Natural killer cell (primary cell): ENCODE data around the gene CXorf58. TPM values are rescaled to one million over a fixed set of nuclear protein-coding genes. Genes with fewer than 3 reads are reported as not detected.
"Not testable (repeated sequence)": the region's sequence is repeated elsewhere in the genome, so short reads cannot be mapped to it uniquely, and the experiment has no call there.

ENCODE experiments used
- ATAC-seq, 3 donors: fragments of 150-1000 bp in 2 of 3; fragments of 200-7000 bp in 1 of 3; cut with Tn5 transposase; 1 replicate in 1 of 3; 2 replicates in 2 of 3; pipeline ENCODE4 v1.10.0; 2021; ENCODE audit warnings: mild to moderate bottlenecking in 2 of 3, moderate library complexity in 2 of 3
- DNase-seq, 2 donors: peaks; one replicate each; pipeline versions ENCODE4 v3.0.0 to v3.0.0-alpha.2; 2013 to 2021; ENCODE audit warnings: mixed read lengths in 1 of 2
- H3K27ac ChIP-seq: one replicate; pipeline ENCODE4 v1.5.1; 2013; ENCODE audit warnings: mild to moderate bottlenecking, low read length
- H3K27me3 ChIP-seq: one replicate; pipeline ENCODE4 v1.6.1; 2013; ENCODE audit warnings: low read length; ENCODE audit not compliant: control insufficient read depth, insufficient read depth
- H3K36me3 ChIP-seq: one replicate; pipeline ENCODE4 v1.6.1; 2013; ENCODE audit warnings: low read length; ENCODE audit not compliant: control insufficient read depth, insufficient read depth
- H3K4me1 ChIP-seq: one replicate; pipeline ENCODE4 v1.6.1; 2013; ENCODE audit warnings: low read length; ENCODE audit not compliant: control insufficient read depth, insufficient read depth
- H3K4me3 ChIP-seq: one replicate; pipeline ENCODE4 v1.5.1; 2013; ENCODE audit warnings: low read length
- H3K9me3 ChIP-seq: one replicate; pipeline ENCODE4 v1.6.1; 2013; ENCODE audit warnings: low read length; ENCODE audit not compliant: control insufficient read depth, insufficient read depth
- H3K27ac Mint-ChIP-seq, 2 donors: one replicate each; pipeline ENCODE4 v1.8.0; 2022; ENCODE audit warnings: mild to moderate bottlenecking in 2 of 2, mixed read lengths in 2 of 2, moderate library complexity in 1 of 2
- H3K27me3 Mint-ChIP-seq, 2 donors: one replicate each; pipeline ENCODE4 v1.8.0; 2022; ENCODE audit warnings: low read depth in 2 of 2, mixed read lengths in 2 of 2
- H3K36me3 Mint-ChIP-seq: one replicate; pipeline ENCODE4 v1.8.0; 2022; ENCODE audit warnings: mixed read lengths
- H3K4me1 Mint-ChIP-seq, 2 donors: one replicate each; pipeline ENCODE4 v1.8.0; 2022; ENCODE audit warnings: mixed read lengths in 2 of 2
- H3K4me3 Mint-ChIP-seq: one replicate; pipeline ENCODE4 v1.8.0; 2022; ENCODE audit warnings: mild to moderate bottlenecking, moderate library complexity, mixed read lengths
- H3K9me3 Mint-ChIP-seq, 2 donors: one replicate each; pipeline ENCODE4 v1.8.0; 2022; ENCODE audit warnings: mixed read lengths in 2 of 2
- WGBS: methylation state at CpG from one replicate; pipeline ENCODE4 v1.1.7; 2013; ENCODE audit warnings: missing lambda C conversion rate; ENCODE audit not compliant: insufficient coverage; 5-methylcytosine and 5-hydroxymethylcytosine counted together
- intact Hi-C: fragments of 100-400 bp; cut with micrococcal nuclease; formaldehyde crosslinking; loops from one replicate; pipeline ENCODE4 v1.14.2; 2022
- total RNA-seq, 4 donors: library from RNA; stranded (reverse); fragments of 120-200 nt in 1 of 4; gene quantifications; one replicate each; pipeline versions ENCODE4 v1.2.3 to v1.2.4, GENCODE V29; 2013 to 2022
- TF ChIP-seq, protein P1 (sequence below): fragments of 200-600 bp; IDR thresholded peaks from one replicate; pipeline ENCODE4 v1.8.0; 2022; ENCODE audit warnings: antibody characterized with exemption

The CXorf58 gene, protein sequence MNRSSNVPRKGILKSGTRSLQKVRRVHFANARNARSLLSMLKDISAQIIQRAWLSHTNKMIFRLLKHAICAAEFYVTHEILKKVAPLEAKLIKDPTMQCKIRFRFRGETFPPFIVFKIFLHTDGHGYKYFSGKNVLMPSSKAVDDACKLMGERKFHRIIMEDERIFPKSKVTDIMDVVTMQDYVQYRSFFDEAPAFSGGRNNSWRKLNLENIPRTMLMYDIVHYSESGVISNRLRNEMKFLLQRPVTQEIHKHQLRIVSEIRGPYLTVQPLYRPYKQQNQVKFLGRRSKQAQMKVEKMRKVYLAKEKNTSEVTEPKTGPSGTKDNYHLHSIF
- not detected for total RNA-seq
- total RNA-seq (2013) = 0.09 TPM

DNA sequence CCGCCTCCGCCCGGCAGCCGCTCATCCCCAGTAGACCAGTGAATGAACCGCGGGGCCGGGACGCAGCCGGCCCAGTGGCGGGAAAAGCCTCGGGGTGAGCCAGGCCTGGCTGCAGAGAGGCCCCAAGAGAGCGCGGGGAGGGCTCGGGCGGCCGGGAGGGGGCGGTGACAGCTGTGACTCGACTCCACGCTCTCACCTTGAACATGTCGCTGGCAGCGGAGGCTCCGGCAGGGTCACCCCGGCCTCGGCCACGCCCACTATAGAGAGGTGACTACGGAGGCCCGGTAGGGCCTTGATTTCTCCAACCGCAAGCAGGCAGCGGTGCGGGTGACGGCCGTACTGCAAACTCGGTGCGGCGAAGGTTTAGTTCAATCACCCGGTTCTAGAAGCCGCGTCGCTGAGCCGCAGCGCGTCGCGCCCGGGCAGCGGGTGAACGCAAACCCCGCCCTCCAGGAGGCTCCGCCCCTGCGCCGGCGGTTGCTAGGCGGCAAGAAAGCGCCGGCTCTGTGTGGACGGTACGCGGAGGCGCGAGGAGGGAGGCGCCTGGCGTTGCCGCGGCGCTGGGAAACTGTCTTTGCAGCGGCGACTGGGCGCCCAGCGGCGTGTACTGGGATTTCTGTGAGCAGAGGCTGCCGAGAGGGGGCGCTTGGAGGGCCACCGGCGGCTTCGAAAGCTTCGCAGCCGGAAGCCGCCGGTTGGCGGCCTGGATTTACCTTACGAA, at the start of gene CXorf58, which contains the start of gene APOO:
TSS of gene CXorf58 (plus strand) at position 509 of the 721 bp plus-strand sequence. CDS start 2,297 bp downstream, outside the sequence.
TSS of gene APOO (minus strand) at position 441 of the 721 bp plus-strand sequence. CDS start at position 205, 236 bp downstream.
- no peaks in the 10 kb centered on the region for H3K9me3 Mint-ChIP-seq
- peak within 1 kb of the TSS; percentile 84 for H3K4me3 Mint-ChIP-seq
- Histone ChIP-seq H3K4me3 (peak within 1 kb of the TSS; percentile 56), H3K36me3 (no peaks in the 10 kb centered on the region), H3K27ac (peak within 1 kb of the TSS; percentile 94), H3K4me1 (peaks cover 10% of the 10 kb centered on the region), H3K9me3 (no peaks in the 10 kb centered on the region), H3K27me3 (no peaks in the 10 kb centered on the region)
- peak within 1 kb of the TSS; percentile 84 to 88 for H3K27ac Mint-ChIP-seq
- H3K36me3 Mint-ChIP-seq = no peaks in the 10 kb centered on the region
- intact Hi-C loops = loop anchor here (1.0 to 10.0 kb wide), 6 partner anchors 46 to 337 kb away; partner anchors contain the start of genes EIF2S3 and SAT1
- TF ChIP-seq, protein P1, sequence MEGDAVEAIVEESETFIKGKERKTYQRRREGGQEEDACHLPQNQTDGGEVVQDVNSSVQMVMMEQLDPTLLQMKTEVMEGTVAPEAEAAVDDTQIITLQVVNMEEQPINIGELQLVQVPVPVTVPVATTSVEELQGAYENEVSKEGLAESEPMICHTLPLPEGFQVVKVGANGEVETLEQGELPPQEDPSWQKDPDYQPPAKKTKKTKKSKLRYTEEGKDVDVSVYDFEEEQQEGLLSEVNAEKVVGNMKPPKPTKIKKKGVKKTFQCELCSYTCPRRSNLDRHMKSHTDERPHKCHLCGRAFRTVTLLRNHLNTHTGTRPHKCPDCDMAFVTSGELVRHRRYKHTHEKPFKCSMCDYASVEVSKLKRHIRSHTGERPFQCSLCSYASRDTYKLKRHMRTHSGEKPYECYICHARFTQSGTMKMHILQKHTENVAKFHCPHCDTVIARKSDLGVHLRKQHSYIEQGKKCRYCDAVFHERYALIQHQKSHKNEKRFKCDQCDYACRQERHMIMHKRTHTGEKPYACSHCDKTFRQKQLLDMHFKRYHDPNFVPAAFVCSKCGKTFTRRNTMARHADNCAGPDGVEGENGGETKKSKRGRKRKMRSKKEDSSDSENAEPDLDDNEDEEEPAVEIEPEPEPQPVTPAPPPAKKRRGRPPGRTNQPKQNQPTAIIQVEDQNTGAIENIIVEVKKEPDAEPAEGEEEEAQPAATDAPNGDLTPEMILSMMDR = peak; percentile 69
- WGBS = under 1% methylated on average over 81 of the region's 81 CpGs
- ATAC-seq (peak; percentile 90 to 97 (median 90)), DNase-seq (peak; percentile 85 to 95)
- no peaks in the 10 kb centered on the region for H3K27me3 Mint-ChIP-seq
- H3K4me1 Mint-ChIP-seq = peaks cover 6 to 7% of the 10 kb centered on the region in 2 donors

DNA sequence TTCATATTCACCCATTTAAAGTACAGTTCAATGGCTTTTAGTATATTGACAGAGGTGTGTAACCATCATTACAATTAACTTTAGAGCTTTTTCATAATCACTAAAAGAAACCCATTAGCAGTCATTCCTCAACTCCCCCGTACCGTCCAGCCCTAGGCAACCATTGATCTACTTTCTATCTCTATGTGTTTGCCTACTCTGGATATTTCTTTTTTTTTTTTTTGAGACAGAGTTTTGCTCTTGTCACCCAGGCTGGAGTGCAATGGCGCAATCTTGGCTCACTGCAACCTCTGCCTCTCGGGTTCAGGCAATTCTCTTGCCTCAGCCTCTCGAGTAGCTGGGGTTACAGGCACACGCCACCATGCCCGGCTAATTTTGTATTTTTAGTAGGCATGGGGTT, 48.6 kb upstream of the CXorf58 start:
- 98% methylated on average over 7 of the region's 7 CpGs for WGBS
- H3K27ac Mint-ChIP-seq, H3K9me3 Mint-ChIP-seq, H3K4me3 ChIP-seq, H3K9me3 ChIP-seq, H3K36me3 ChIP-seq, DNase-seq, H3K27ac ChIP-seq, ATAC-seq, H3K4me1 ChIP-seq, H3K27me3 ChIP-seq, H3K36me3 Mint-ChIP-seq, H3K4me3 Mint-ChIP-seq, intact Hi-C loops, H3K27me3 Mint-ChIP-seq, H3K4me1 Mint-ChIP-seq: not testable (repeated sequence)

DNA sequence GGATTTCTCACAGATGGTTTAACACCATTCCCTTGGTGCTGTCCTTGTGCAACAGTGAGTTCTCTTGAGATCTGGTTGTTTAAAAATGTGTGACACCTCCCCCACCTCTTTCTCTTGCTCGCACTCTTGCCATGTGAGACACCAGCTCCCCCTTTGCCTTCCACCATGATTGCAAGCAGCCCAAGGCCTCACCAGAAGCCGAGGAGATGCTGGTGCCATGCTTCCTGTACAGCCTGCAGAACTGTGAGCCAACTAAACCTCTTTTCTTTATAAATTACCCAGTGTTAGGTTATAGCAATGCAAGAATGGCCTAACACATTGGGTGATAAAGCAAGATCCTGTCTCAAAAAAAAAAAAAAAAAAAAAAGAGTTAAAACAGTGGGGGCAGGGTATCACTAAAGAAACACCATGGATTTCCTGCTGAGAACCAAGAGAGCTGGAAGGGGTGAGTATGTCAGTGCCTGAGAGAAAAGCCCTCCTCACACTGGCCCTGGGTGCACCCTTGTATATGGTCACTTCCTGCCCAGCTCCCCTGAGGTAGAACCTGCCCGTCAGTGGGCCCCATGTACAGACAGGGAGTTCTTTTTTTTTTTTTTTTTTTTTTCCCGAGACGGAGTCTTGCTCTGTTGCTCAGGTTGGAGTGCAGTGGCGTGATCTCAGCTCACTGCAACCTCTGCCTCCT, 46.5 kb upstream of the CXorf58 start:
- Histone ChIP-seq H3K36me3 (no peaks in the 10 kb centered on the region), H3K27ac (no peak overlapping the region), H3K9me3 (no peaks in the 10 kb centered on the region), H3K4me3 (no peak overlapping the region), H3K4me1 (no peaks in the 10 kb centered on the region), H3K27me3 (no peaks in the 10 kb centered on the region)
- ATAC-seq (peak in 2 of 3 donors; percentile 36 to 43), DNase-seq (no peak)
- peaks cover 0 to 5% of the 10 kb centered on the region in 2 donors for H3K4me1 Mint-ChIP-seq
- H3K27me3 Mint-ChIP-seq = no peaks in the 10 kb centered on the region
- H3K9me3 Mint-ChIP-seq = no peaks in the 10 kb centered on the region
- no peaks in the 10 kb centered on the region for H3K36me3 Mint-ChIP-seq
- WGBS = 94% methylated on average over 5 of the region's 6 CpGs
- no peak overlapping the region for H3K4me3 Mint-ChIP-seq
- TF ChIP-seq, protein P1 = no peak
- peak overlapping the region in 1 of 2 donors; percentile 56 for H3K27ac Mint-ChIP-seq
- intact Hi-C loops = no loop called here

DNA sequence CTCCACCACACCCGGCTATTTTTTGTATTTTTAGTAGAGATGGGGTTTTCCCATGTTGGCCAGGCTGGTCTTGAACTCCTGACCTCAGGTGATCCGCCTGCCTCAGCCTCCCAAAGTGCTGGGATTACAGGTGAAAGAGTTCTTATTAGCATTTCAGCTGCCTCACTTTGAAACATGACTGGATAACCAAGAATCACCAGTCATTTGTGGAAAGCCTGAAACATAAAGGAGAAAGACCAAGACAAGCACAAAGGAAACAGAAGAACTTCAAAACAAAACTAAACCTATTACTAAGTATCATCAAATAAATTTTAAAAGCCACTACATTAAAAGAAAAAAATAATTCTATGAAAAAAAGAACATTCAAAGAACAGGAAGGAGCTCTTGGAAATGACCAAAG, 45.9 kb upstream of the CXorf58 start:
- H3K27ac ChIP-seq, H3K9me3 Mint-ChIP-seq, ATAC-seq, DNase-seq, H3K27me3 Mint-ChIP-seq, H3K4me1 ChIP-seq, H3K4me3 Mint-ChIP-seq, H3K9me3 ChIP-seq, intact Hi-C loops, H3K4me1 Mint-ChIP-seq, H3K4me3 ChIP-seq, H3K36me3 Mint-ChIP-seq, H3K36me3 ChIP-seq, H3K27me3 ChIP-seq: not testable (repeated sequence)
- 80% methylated on average over 1 of the region's 2 CpGs for WGBS
- peak overlapping the region in 1 of 2 donors; percentile 18 for H3K27ac Mint-ChIP-seq
